ENCODE data around the gene FAM241B.

FAM241B gene, protein sequence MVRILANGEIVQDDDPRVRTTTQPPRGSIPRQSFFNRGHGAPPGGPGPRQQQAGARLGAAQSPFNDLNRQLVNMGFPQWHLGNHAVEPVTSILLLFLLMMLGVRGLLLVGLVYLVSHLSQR

DNA sequence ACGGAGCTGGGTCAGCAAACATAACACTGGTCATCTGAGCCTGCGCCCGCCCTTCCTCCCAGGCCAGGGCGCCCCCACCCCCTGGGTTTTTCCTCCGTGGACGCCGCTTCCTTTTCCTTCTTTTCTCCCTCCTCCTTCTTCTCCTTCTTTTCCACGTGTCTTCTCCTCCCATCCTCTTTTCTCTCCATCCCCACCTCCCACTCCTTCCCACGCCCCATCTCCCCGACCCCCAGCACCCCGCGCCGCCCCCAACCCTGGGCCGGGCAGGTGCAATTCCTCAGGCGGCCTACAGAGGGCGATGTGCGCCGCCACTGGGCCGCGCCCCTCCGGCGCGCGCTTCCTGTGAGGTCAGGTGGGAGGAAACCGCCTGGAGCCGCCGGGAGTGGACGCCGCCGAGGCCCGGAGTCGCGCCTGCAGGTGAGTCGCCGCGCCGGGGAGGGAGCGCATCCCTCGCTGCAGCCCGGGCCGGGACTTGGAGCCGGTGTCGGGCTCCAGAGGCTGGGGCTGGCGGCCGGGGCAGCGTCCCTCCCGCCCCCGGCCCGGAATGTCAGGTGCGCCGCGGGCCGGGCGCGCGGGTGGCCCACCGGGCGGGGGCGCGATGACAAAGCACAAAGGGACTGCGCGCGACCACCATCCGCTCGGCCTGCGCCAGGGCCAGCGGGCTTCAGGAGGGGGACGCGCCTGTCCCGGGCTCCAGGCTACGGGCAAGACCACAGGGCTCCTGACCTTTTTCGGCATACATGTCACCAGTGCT, at the start of gene FAM241B:
Gene FAM241B, plus strand, starts transcription at position 351 of the 754 bp plus-strand sequence. CDS start 1,497 bp downstream, outside the sequence.
- peak; percentile 62 to 68 for DNase-seq

DNA sequence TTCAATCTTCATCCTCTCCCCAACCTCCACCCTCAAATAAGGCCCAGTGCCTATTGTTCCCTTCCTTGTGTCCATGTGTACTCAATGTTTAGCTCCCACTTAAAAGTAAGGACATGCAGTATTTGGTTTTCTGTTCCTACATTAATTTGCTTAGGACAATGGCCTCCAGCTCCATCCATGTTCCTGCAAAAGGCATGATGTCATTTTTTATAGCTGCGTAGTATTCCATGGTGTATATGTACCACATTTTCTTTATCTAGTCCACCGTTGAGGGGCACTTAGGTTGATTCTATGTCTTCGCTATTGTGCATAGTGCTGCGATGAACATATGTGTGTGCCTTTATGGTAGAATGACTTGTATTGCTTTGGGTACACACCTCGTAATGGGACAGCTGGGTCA, 49.6 kb upstream of the FAM241B start:
- DNase-seq: no peak

DNA sequence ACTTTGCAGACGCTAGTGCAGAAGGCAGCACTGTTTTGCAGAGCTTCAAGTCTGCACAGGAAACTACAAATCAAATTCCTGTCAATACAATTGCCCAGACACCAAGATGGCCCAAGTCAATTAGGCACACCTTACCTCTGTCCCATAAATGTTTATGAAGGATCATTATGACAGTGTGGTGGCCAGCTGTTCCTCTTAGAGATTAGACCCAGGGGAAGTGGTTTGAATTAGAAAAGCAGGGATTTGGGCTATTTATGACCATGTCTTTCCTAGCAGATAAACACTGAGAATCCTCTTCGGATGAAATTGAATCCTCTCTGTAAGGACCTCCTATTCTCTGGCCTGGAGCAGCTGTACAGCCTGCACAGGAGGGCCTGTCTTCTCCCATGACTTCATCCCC, 46.9 kb upstream of the FAM241B start:
- DNase-seq: no peak

DNA sequence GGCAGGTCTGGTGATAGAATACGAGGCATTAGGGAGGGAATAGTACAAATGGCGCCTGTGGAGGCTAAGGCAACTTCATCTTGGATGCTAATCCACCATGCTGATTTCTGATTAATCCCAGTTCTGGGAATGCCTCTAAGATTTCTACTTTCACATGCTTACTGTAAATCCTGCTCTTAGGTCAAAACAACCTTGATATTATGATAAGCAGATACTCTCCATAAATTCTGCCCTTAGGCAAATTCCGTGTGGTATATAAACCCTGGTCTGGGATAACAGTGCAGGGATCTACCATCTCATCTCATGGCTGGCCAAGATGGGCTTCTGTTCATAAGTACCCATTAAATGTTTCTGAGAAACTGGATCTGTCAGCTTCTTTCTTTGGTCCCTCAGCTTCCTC, 45.4 kb upstream of the FAM241B start:
- DNase-seq: no peak

DNA sequence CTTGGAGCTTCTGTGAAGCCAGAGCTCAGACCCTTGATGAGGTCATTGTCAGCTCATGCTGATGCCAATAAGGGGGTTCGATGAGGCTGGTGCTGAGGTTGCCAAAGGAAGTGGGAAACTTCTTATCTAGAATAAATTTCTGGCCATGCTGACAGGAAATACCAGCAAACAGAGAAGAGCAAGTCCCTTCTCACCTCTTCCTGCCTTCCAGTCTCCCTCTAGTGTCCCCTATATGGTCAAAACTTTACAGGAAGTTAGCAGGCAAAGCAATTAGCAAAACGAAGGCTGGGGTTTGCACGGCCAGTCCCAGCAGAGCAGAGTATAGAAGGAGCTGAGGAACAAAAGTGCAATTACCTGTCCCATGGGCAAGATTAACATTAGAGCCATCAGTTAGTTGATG, 41.7 kb upstream of the FAM241B start:
- DNase-seq: no peak

DNA sequence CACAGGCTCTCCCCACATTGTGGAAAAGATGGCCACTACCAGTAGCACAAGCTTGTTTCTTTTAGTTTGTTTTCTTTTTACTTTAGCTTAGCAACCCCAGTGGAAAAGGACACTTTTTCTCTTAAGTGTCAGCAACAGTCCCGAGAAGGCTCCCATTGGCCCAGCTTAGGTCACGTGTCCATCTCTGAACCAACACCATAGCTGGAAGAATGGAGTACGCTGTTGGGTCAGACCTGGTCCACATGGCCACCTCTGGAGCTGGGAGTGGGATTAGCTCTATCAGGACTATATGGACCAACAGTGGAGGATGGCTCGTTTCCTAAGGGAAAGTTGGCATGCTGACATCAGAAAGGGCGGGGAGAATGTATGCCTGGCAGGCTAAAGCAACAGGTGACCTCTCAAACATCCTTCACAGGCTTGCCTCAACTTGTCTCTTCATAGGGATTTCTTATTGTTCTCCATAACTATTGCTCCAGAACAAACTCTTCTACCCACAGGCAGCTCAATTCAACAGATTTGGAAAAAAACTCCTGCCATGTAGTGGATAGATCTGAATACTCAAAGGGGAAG, 29.2 kb upstream of the FAM241B start:
- no peak for DNase-seq

DNA sequence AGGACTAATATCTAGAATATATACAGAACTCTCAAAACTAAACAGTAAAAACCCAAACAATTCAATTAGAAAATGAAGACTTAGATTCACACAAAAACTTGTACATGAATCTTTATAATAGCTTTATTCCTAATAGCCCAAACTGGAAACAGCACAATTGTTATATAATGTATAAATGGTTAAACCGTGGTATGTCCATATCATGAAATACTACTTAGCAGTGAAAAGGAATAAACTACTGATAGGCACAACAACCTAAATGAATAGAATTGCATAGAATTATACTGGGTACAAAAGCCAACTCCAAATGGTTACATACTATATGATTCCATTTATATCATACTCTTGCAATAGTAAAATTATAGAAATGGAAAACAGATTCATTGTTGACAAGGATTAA, 21.0 kb upstream of the FAM241B start:
- no peak for DNase-seq

DNA sequence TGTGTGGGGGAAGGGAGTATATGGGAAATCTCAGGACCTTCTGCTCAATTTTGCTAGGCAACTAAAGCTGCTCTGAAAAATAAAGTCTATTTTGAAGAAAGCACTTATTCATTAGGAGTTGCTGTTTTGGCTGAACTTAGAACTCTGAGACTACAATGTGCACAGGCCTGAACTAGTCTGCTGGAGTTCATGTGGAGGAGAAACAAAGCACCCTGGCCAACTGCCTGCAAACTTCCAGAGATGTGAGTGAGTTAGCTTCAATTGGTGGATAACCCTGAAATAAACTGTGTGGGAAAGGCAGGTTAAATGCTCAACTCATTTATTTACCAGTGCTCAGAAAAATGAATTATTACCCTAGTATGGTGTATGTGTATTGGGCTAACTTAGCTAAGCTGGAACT, 17.3 kb upstream of the FAM241B start:
- DNase-seq: no peak

DNA sequence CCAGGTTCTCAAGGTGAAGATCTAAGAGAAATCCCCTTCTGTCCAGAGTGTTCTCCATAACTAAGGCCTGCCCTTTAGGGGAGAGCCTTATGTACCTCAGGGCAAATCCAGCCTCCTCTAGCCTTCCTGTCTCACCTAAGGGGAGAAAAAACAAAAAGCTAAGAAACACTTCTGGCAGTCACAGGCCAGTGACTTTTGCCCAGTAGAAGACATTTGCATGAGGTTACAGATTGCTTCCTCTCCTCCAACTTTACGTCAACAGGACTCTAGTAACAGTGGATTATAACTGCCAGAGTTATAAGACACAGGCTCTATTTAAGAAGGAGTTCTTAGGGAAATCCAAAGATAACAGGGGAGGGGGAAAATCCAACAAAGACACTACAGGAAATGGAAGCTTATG, 15.9 kb upstream of the FAM241B start:
- no peak for DNase-seq

DNA sequence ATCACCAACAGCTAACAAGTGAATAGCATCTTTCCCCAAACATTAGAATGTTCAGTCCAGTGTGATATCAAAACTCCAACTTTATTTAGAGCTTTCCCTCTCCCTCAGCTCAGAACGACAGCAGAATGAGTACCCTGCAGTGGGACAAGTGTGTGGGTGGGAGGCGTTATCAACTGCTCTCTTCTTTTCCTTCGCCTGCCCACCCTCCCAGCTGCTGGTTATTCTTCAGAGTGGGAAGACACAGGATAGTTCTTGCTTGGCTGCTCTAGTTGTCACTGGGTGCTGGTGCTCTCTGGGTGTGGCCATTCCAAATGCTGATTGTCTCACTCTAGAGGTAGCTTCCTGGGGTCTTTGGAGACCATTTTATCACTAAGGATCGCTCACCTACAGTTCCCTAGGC, 13.7 kb upstream of the FAM241B start:
- DNase-seq: no peak

DNA sequence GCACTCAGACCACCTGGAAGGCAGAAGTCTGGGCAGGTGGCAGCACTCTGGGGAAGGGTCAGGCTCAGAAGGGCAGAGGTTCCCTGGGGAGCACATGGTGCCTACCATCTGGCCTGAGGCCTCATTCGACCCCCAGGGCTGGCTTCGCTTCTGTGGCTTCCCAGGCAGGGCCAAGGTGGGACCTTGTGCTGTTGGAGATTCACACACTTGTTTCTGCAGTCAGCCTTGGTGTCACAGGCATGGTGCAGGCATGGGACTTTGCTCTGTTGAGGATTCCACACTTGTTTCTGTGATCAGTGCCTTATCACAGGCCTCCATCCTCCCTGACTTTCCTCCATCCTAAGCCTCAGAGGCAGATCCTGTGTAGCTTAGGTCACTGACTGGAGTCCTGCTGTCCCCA, 11.3 kb upstream of the FAM241B start:
- no peak for DNase-seq

DNA sequence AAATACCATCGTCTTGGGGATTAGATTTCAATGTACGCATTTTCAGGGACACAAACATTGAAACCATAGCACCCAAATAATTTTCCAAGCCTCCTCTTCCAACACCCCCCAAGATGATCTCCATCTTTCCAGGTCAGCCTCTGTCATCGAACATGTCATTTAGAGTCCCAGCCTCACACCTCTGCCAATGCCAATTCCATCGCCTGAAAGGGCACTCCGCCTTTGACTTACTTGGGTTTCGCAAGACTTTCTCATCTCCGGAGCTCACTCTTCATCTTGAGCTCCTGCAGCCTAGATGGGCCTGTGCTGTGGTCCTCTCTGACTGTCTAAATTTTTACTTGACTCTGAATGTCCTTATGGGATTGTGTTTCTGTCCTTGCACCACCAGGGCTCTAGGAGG, 10.4 kb upstream of the FAM241B start:
- DNase-seq: no peak

DNA sequence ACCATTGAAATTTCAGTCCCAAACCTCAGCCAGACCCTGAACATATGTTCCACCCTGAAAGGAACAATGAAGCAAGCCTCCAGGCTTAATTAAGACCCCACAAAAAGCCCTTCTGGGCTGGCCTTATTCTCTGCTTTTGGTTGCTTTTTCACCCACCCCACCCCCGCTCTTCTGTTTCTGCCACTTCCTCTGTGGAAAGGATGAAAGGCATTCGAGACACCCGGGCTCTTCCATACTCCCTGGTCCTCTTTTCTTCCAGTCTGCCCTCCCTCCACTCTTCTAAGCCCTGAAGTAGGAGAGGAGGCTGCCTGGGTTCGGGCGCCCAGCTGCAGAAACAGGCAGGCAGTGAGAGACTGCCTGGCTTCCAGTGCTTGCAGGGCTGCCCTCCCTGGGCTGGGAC, 9.4 kb upstream of the FAM241B start:
- DNase-seq: no peak

DNA sequence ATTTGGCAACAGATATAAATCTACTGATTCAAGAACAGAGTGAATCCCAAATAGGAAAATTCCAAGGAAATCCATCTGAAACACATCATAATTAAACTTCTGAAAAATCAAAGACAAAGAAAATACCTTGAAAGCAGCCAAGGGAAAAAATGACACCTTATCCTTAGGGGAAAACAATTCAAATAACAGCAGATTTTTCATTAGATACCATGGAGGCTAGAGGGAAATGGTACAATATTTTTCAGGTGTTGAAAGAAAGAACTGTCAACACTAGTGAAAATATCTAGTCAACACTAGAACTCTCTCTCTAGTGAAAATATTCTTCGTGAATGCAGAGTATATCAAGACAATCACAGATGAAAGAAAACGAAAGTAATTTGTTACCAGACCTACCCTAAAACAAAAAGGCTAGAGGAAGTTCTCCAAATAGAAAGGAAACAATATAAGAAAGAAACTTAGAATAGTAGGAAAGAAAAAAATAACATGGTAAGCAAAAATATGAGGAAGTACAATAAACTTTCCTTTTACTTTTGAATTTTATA, 5.7 kb upstream of the FAM241B start:
- DNase-seq: no peak

DNA sequence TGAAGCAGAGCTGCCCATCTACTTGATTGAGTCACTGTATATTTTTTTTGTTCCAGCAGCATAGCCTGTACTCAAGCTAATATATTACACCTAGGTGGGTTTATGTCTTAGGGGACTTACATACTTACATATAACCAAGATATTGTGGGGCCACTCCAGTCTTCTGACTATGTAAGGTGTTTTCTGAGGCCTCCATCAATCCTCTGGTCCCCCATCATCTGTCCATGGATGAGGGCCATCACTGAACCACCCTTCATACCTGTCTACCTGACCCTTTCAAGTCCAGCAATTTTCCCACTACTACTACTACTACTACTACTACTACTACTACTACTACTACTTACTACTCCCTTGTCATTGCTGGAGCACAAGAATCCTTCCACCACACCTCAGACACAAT, 3.2 kb upstream of the FAM241B start:
- no peak for DNase-seq

DNA sequence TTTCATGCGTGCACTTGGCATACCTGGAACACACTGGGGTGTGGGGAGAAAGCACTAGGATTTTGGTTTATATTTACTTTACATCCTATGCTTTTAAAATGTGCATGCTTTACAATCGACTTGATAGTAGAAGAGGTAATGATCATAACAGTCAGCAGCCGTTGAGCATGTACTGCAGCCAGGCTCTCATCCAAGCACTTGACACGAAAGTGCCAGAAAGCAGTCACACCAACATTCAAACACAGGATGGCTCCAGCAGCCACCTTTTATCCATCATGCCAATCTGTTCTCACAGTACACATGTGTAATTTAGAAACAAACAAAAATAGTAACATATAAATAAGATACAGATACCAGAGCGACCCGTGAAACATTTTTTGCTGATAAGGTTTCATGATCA, 1.2 kb upstream of the FAM241B start:
- no peak for DNase-seq

DNA sequence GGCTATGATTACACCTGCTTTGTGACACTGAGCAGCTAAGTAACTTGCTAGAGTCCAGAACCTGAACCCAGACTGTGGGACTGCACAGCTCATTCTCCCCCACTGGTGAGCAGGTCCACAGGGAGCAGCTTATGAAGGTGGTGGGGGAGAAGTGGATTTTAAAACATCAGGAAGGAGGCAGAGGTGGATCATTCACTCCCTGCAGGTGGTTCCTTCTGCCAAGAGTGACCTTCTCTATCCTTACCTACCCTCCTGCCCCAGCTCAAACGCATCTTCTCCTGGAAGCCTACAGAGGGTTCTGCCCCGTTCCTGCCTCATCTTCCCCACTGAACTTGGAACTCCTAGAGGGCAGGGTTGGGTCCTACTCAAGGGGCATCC, 539 bp upstream of the FAM241B start:
- DNase-seq: no peak

DNA sequence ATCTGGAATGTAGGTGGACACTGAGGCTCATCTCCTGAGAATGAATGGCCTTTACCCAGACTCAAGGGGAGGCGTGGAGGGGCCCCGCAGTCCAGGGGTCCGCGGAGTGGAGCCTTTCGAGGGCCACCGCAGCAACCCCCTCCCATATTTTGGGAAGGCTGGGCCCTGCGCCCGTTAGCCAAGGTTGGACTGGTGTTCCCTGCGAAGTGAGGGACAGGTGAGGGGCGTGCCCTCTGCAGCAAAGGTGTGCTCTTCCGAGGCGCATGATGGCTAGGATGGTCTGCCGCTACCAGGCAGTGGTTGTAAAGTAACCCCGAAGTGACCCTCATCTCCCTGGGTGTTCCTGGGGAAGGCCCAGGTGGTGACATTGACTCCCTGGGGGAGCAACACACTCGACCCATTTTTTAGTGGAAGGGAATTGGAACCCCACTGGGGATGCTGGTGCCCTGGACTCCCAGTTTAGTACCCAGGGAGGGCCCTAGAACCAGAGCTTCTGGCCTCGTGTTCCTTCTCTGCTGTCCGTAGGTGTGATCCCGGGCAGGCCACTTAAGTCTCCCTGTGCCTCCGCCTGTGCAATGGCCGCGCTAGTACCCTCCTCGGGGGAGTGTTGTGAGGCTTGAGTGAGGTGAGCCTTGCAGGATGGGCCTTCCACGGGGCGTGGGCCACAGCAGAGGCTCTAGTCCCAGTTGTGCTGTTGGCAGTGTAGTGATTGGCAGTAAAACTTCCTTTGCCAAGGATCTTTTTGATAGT, 779 bp downstream of the FAM241B start:
- no peak for DNase-seq

DNA sequence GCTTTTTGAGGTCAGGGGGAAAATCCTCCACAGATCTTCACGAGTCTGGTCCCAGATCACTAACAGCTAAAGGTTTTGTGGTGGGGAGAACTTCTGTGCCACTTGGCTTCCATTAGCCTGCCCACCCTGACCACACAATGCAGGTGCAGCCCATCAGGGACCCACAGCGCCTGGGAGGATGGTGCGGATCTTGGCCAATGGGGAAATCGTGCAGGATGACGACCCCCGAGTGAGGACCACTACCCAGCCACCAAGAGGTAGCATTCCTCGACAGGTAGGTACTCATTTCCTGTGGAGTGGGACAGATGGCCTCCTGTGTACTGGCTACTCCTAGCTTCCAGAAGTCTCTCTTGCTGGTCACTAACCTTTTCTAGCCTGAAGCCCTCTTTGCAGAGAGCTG, 1.5 kb downstream of the FAM241B start:
- no peak for DNase-seq

DNA sequence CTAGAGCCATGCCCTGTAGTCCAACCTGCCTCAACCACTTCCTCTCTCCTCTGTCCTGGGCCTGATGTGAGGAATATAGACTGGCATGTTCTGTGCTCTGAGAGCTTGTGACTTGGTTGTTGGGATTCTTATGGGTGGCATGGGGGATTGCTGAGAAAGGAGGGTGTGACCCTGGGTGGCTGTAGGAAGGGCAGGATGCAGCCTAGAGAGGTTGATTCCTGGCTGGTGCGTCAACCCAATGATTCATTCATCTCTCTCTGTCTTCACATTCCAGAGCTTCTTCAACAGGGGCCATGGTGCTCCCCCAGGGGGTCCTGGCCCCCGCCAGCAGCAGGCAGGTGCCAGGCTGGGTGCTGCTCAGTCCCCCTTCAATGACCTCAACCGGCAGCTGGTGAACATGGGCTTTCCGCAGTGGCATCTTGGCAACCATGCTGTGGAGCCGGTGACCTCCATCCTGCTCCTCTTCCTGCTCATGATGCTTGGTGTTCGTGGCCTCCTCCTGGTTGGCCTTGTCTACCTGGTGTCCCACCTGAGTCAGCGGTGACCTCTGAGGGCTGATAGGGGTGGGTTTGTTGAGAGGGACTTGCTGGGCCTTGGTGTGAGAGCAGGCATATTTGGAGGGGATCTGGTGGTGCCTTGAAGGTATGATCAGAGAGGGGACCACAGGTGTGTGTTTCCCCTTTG, 2.6 kb downstream of the FAM241B start:
- DNase-seq: no peak

DNA sequence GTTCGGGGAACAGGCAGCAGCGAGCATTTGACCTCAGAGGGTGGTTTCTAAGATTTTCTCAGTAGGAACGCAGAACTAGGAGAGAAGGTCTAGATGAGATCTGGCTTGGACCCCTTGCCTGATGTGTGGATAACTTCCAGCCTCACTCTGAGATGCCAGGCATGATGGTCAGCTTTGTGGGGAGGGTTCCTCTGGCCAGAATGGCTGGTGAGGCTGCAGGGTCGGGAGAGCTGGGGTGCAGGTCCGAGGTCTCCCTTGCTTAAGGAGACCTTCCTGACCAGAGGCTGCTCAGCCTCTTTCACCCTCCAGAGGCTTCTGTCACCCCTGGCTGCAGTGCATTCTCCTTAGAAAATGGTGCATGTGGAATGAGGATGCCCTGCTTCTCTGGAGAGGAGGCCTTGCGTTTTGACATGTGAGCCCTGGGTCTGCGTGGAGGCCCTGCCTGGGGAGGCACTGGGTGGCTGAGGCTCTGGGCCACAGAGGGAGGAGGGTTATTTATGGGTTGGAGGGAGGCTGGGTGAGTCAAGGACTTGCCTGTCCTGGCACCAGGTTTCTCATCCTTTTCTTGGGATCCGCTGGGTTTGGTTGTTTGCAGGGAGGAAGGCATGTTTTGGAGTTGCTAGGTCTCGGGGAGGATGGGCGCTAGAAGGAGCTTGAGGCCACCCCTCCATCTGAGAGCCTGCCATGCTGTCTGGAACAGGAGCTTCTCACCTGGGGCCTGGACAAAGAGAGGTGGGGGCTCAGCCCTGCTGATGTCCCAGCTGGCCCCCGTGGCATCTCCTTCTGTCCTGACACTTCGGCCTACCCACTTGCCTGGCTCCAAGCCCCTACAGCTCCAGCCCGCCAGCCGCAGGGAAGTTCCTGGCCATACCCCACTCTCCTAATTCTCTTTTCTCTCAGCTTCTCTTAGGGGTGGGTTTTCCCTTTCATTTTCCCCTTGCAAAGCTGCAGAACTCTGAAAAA, 3.9 kb downstream of the FAM241B start:
- no peak for DNase-seq

All from activated CD4-positive, alpha-beta T cell treated with anti-CD3 and anti-CD28 coated beads for 4 hours (primary cell).